NCI-H774 (cell line): ENCODE measurements around the gene EPHX1.
"Not testable (repeated sequence)": the region's sequence is repeated elsewhere in the genome, so short reads cannot be mapped to it uniquely, and the experiment has no call there.

ENCODE experiments used
- DNase-seq: peaks from one replicate; lab custom pipeline; 2025; lab: John Stamatoyannopoulos, UW

EPHX1 gene

DNA sequence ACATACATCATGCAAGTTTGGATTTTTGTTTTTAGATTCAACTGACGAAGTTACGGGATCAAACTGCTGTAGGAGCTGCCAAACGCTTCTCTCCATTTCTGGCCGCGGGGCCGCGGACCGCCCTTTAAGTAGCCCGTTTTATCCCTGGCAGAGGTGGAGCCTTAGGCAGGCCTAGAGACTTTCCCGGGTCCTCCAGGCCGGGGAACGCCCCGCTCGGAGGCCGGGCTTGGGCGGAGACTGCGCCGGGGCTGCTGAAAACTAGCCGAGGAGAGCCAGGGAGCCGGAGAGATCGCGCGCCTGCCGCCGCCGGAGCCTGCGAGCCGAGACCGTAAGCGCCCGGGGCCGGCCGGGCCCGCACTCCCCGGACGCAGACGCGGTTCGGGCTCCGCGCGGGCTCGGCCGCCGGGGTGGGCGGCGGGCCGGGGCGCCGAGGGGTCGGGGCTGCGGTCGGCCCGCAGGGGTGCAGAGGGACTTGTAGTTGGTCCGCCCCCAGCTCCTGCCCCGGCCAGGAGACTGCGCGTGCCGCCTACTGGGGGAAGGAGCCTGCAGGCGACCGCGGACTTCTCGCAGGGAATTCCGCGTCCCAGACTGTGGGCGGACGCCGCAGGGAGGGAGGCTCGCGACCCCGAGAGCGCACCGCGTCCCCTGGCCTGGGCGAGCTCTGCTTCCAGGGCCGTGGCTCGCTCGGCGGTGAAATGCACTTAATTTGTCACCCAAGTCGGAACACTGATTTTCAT is at the start of gene EPHX1:
Gene EPHX1 (plus strand): TSS at position 283 of the 737 bp plus-strand sequence. CDS start 18,606 bp downstream, outside the sequence.
- DNase-seq, result peak; percentile 85

DNA sequence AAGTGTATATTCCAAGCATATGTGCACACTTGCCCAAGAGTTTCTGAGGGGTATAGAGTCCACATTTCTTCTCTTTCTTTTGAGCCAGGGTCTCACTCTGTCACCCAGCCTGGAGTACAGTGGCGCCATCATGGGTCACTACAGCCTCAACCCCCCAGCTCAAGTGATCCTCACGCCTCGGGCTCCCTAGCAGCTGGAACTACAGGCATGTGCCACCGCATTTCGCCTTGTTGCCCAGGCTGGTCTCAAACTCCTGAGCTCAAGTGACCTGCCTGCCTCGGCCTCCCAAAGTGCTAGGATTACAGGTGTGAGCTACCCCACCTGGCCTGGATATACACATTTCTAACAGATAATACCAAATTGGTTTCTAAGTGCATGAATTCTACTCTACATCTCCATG is 49.4 kb upstream of the EPHX1 start:
- DNase-seq, result no peak

DNA sequence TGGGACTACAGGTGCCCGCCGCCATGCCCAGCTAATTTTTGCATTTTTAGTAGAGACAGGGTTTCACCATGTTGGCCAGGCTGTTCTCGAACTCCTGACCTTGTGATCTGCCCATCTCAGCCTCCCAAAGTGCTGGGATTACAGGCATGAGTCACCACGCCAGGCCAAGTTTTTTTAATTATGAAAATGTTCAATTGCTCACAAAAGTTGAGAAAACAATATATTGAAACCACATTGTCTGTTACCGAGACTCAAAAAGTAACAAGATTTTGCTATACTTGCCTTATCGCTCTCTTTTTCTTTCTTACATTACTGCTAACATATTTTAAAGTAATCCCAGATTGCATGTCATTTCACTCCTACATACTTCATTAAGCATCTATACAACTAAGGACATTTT is 48.5 kb upstream of the EPHX1 start:
- DNase-seq, result not testable (repeated sequence)

DNA sequence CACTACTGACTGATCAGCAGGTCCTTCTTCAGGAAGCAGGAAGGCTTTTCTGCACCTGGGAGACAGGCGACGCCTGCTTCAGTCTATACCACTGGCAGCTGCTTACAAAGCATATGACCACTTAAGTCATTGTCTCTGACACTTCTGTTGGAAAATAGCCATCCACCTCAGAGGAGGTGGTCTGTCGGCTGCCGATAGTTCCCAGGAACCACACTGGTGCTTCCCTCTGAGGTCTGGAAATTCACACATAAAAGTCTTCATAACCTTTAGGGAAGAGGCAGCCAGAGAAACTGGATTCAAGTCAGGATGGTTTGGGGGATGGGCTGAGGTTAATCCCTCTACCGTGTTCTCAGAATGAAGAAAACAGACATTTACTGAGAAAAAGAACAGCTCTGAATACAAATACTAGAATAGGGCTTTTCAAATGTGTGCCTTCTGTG is 47.9 kb upstream of the EPHX1 start:
- DNase-seq, result peak; percentile 11

DNA sequence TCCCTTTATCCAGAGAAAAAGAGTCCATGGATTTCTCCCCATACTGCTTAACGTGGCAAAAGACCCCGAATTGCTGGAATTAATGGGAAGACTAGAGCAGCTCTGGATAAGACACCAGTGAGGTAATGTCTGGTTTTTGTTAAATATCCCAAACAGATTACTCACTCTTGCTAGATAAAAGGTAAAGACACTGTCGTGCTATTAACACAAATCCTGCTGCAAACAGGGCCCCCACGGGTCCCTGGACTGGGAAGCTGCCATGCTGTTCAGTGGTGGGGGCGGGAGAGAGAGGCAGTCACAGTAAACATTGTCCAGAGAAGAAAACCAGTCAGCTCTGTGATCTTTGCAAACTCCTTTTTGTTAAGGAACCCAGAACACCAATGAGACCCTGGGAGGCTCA is 47.5 kb upstream of the EPHX1 start:
- no peak for DNase-seq

DNA sequence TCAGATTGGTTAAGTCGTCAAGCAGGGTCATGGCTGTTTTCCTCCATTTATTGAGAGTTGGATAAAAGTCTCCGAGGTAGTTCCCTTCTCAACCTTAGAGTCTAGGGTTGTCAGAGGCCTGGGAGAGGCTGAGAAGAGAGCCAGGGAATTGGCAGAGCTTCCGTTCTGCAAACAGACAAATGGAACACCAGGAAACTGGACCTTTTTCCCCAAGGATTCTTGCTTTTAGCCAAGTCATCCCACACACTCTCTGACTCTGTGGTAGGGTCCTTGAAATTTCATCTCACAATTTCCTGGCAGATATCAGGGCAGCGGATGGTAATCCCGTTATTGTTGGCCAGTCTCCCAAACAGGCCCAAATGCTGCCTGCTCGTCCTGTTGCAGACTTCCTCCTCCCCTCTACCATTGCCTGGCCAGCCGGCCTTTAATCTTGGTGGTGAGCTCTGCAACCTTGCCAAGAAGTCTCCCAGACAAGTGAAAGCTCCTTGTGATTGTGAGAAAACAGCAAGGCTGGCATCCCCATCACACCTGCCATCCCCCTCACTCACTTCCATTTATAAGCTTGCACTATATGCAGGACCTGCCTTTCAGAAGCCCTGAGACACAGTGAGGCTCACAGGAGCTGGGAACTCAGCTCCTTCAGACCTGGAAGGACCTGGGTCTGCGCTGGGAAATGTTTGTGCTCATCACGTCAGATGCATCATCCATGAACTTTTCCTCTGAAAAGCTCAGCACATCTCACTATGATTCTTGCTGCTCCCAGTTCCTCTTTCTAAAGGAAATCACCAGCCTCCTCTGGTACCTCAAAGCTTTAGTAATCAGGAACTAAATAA is 46.0 kb upstream of the EPHX1 start:
- no peak for DNase-seq

DNA sequence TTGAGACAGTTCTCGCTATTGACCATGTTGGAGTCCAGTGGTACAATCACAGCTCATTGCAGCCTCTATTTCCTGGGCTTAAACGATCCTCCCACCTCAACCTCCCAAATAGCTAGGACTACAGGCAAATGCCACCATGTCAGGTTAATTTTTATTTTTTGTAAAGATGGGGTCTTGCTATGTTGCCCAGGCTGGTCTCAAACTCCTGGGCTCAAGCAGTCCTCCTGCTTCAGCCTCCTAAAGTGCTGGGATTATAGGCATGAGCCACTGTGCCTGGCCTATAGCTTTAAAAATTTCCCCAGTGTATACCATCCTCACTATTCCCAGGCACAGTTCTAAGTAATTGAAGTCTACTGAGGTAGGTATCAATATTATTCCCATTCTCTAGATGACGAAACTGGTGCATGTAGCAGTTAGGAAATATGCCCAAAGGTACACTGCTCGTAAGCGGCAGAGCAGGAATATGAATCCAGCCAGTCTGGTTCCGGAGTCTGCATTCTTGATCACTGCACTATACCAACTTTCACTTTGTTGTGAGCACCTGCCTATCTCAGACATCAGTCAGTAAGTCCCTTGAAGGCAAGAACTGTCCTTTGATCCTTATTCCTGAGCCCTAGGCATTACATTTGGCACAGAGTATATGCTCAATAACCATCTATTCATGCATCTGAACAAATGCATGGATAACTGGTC is 43.8 kb upstream of the EPHX1 start:
- no peak for DNase-seq

DNA sequence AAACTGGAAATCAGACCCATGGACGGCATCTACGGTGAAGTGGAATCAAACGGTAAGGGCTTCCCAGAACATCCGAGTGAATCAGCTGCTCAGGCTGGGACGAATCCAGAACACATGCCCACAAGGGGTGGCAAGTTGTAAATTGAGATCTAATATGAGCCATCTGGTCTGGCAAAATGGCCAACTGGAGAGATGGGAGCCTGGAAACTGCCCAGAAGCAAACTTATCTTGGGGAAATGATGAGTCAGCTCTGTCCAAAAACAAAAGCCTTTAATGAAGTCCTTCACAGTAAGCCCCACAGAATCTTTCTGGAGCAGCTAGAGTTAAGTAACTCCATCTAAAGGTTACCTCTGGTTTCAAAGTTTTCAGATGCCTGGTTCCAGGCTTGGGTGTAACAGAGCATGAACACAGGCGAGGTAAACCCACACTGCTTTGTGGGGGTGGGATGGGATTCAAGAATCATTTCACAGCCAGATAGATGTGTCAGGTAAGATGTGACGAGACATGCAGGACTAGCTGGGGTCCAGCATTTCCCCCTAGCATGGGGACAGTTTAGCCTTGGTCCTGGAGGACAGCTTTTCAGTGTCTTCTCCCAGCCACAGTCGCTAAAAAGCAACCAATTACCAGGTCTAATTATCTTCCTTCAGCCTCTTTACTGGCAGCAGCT is 42.8 kb upstream of the EPHX1 start:
- DNase-seq, result no peak

DNA sequence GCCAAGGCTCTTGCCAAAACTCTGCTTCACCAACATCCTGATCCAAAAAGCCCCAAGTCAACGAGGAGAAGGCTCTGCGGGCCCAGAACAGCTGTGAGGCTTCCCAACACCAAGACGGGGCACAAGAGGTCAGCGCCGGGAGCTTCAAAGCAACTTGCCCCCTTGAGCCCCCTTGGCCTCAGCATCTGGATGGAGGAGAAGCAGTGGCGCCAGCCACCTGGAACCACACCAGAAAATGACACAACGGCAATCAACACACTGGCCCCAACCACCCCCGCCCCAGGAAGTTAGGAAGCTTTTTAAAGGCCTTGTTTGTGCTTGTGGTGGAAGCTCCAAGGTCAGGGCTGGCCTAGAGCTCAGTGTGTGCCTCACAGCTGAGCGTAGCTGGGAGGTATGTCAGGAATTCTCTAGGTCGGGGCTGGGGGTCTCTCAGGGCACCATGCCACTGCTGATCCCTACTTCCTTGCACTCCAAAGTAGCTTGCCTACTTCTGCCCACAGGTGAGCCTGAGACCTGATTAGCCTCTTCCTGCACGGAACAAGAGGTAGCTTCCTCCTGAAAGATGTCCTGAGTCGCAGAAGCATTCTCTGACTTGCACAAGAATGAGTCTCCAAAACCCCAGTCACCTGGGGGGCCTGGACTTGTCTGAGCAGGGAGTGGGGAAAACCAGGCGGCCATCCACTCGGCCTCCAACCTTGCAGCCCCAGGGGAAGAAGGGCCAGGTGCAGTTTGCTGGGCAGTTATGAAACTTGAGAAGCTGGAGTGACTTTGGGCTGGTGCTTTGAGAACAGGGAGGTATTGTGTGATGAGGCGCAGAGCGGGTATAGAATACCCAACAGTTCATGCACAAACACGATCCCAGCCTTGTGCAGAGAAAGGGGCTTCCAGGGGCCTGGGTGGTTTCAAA is 42.0 kb upstream of the EPHX1 start:
- DNase-seq, result peak; percentile 39

DNA sequence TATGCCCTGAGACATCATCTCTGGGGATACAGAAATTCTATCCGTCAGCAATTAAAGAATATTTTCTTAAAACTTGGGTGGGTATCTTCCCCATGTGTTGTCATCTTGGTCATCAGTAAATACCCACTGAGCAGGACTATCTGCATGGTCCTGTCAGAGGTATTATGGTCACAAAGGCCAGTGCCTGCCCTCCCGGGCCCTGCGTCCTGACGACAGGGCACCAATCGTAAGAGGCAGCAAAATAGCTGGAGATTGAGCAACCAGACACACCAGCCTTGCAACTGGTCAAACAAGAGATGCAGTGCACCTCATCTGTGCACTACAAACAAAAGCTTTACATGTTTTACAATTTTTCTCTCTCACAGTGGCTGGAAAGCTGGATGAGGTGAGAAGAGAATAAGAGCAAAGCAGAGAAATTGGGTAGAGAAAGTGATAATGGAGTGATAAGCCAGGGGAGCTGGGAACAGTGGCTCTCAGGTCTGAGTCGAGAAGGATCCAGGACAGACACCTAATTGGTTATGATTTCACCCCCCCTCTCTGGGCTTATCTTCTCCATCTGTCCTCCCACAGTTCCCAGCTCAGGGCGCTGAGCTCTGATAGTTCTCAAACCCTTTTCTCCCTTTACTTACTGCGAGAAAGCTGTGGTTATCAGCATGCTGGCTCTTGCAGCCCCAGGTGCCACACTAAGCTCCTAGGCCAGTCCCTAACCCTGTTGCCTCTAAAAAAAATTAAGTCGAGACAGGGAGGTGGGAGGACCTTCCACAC is 41.1 kb upstream of the EPHX1 start:
- no peak for DNase-seq

DNA sequence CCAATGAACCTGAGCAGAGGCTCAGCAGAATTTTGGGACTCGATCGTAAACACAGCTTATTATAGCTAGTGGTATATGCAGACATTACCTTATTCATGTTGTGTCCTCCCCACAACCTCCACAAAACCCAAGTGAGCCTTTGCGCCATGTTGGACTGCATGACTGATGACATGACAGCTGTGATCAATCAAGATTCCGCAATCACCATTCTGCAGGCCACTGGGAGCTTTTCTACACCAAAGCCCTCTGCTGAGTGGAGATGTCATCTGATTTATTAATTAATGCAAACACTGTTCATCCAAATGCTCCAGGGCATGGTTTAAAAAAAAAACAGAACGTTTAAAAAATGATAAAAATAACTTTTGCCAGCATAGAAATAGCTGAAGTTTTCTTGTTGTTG is 40.2 kb upstream of the EPHX1 start:
- DNase-seq, result no peak

DNA sequence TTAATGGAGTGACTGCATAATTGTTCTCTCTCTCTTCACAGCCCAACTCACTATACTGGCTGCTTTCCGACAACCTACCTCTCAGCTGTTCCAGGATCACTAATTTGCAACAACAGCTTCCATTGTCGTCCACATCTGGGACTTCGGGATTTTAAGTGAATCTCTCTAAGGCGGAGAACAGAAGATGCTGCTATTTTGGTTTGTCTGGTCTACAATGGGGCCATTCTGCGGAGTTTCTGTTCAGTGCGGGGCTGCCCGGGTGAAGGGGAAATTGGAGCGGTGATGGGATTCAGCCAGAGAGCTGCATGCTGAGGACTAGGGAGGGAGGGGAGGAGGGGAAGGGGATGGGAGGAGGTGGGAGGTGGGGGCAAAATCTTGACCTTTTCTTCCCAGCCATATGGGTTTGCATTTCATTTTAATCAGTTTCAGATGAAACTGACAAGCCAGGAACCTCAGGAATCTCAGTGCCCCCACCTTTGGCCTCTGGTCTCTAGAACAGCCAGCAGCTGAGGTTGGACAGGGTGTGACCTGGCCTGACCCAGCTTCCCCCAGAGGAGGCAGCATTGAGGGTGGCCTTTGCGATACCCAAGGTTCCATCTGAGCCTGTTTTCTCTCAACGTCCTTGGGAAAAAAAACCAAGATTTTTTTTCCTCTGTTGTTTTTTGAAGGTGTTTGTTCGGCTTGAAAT is 39.2 kb upstream of the EPHX1 start:
- DNase-seq, result no peak

DNA sequence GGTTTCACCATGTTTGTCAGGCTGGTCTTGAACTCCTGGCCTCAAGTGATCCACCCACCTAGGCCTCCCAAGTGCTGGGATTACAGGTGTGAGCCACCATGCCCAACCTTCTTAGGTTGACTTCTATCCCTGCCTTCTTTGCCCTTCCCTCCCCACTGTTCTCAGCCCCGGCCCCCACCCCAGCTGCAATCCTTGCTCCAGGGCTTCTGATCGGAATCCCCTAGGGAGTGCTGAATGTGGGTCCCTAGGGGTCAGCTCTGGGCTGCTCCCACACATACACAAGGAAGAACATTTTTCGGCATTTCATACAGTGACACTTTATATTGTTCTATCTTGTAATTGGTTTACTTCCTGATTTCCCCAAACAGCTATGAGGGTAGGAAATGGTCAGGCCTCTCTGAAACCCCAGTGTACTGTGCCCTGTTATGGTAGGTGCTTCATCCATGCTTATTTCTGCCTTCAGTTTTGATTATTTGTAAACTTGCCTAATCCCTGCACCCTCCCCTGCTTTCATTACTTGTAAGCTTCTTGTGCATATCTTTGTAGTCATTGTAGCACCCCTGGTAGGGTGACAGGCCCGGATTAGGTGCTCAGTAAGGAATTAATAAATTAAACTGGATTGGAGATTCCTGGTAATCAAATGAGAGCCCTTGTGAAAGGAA is 38.1 kb upstream of the EPHX1 start:
- no peak for DNase-seq

DNA sequence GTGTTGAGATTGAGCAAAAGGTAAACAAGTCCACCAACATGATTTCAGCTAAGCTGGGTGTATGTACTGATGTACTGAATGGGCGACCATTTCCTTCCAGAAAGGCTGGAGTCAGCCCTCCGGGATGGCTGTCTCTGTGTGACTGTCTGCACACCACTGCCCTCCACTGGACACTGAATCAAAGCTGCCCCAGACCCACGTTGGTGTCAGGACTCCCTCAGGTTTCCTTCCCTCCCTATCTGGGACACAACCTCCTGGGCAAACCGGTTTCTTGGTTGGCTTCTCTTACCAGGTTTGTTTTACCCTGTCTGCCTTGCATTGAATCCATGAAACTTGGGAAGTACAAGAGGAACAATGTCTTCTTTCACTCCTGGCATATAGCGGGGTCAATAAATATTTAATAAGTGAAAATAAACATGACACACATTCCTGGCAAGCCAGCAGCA is 37.6 kb upstream of the EPHX1 start:
- peak; percentile 82 for DNase-seq

DNA sequence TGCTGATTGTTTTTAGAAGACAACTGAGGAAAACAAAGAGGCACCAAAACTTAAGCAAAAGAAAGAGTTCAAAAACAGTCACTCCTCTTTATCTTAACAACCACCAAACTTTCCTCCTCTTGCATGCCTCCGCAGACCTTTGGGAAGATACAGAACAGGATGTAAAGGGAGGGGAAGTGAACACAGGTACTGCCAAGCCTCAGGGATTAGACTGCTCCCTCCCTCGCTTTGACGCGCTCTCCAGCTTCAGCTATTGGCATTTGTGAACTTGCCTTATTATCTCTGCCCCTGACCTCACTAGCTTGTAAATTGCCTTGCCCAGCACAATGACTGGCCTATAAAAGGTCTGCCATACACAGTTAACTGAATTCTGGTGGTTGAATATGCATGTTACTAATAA is 37.1 kb upstream of the EPHX1 start:
- DNase-seq, result no peak

DNA sequence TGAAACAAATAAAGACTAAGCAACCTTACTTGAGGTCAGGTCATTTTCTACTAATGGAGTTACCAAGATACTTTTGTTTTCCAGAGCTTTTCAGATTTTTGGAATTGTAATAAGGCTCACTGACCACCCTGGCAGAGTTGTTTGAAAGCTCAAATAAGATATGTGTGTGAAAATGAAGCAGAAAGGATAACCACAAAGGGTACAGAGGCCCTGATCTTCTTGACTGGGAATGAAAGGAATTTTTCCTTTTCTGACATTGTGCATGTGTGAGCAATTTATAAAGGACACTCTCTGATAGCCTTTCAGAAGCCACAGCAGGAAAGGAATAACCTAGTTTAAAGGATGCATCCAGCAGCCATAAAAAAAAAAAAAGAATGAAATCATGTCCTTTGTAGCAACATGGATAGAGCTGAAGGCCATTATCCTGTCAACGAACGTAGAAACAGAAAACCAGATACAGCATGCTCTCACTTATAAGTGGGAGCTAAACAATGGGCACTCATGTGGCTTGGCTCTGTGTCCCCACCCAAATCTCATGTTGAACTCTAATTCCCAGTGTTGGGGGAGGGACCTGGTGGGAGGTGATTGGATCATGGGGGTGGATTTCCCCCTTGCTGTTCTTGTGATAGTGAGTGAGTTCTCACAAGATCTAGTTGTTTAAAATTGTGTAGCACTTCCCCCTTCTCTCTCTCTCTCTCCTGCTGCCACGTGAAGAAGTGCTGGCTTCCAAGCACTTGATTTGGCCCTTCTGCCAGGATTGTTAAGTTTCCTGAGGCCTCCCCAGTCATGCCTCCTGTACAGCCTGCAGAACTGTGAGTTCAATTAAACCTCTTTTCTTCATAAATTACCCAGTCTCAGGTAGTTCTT is 35.4 kb upstream of the EPHX1 start:
- DNase-seq, result no peak

DNA sequence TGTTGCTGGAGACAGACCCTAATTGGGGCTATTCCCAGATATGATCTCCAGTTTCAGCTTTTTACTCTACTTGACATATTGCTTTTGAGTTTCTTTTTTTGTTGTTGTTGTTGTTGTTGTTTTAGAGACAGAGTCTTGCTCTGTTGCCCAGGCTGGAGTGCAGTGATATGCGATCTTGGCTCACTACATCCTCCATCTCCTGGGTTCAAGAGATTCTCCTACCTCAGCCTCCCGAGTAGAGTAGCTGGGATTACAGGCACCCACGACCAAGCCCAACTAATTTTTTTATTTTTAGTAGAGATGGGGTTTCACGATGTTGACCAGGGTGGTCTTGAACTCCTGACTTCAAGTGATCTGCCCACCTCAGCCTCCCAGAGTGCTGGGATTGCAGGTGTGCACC is 33.6 kb upstream of the EPHX1 start:
- DNase-seq, result no peak

DNA sequence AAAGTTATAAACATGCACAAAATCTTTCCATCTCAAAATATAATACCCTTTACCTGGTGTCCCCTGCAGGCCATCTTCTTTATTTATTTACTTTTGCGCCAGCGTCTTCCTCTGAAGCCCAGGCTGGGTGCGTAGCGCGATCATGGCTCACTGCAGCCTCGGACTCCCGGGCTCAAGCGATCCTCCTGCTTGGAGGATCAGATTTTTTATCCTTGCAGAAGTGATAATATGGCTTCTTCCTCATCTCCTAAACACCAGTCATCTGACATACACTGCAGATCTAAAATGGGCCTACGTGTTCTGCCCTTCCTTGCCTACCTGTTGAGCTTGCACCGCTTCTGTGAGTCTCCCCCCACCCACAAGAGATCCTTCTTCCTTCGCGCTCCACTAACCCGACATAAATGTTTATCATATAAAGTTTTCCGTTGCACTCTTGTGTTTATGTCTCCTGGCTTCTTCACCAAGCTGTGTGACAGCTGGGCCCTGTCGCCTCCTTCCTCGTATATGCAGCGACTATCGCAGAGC is 32.8 kb upstream of the EPHX1 start:
- peak; percentile 45 for DNase-seq
